HuH-7 (cell line): ENCODE results near the gene CDC45.

Source experiments
- DNase-seq: peaks from one replicate; pipeline ENCODE4 v3.0.0; 2011; ENCODE audit warnings: low spot score

The CDC45 gene

DNA sequence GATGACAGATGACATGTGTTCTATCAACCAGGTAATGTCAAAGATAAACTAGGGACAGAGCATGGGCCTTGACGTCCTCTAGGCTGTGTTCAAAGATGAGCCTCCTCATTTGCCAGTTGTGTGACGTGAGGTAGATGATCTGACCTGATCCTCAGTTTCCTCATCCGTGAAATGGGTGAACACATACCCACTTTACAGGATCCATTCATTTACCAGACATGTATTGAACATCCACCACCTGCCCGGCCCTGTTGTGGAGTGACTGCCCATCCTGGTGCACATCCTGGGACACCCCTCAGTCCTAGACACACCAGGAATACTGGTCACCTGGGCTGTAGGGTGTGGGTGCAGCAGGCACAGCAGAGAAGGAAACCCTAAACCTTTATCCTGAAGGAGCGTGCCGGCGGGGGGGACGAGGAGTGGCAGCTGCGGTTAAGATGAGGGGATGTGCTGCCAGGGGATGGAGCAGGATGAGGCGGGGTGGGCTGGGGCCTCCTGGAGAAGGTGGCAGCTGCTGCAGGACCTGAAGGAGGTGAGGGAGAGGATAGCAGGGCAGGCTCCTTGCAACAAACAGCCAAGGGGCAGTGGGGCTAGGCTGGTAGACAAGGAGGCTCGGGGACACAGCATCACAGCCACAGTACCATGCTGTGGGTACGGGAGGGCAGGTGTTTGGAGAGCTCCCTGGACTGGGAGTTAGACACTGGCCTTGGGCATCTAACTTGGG, 36.1 kb downstream of the CDC45 start:
- DNase-seq, result no peak

DNA sequence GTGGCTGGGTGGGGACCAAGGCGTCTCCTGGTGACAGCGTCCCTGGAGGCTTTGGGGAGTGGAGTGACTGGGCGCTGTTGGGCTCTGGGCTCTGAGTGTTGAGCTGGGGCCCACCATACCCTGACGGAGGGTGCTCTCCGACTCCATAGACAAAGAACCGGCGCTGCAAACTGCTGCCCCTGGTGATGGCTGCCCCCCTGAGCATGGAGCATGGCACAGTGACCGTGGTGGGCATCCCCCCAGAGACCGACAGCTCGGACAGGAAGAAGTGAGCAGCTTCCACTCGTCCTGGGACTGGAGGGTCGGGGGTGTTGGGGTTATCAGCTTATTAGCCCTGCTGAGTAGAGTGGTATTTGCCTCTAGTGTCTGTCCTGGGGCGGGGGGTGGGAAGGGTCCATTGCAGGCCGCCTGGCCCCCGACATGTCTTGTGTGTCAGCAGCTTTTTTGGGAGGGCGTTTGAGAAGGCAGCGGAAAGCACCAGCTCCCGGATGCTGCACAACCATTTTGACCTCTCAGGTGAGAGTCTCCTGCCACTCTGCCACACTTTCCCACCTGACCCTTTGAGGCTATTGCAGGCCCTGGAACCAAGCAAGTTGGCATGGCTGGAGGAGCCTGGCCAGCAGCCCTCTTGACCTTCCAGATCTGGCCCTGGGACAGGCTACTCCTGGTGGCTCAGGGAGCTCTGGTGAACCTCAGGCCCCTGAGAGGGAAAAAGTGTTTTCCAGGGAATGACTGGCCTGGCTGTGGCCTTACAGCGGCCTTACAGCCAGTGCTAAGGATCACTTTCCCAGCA, 36.9 kb downstream of the CDC45 start:
- DNase-seq, result no peak

DNA sequence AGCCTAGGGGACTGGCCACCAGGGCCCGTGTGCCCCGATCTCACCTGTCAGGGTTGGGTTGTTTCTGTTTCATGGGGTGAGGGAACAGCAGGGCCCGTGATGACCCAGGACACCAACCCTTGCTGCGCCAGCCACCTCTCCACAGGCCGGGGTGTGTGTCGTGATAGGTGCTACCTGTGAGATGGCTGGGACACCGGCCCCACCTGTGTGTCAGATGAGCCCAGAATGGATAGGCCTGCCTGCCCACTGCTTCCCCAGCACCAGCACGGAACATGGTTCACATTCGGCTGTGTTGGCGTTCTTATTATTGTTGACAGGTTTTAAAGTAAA, 37.4 kb downstream of the CDC45 start:
- DNase-seq, result no peak

DNA sequence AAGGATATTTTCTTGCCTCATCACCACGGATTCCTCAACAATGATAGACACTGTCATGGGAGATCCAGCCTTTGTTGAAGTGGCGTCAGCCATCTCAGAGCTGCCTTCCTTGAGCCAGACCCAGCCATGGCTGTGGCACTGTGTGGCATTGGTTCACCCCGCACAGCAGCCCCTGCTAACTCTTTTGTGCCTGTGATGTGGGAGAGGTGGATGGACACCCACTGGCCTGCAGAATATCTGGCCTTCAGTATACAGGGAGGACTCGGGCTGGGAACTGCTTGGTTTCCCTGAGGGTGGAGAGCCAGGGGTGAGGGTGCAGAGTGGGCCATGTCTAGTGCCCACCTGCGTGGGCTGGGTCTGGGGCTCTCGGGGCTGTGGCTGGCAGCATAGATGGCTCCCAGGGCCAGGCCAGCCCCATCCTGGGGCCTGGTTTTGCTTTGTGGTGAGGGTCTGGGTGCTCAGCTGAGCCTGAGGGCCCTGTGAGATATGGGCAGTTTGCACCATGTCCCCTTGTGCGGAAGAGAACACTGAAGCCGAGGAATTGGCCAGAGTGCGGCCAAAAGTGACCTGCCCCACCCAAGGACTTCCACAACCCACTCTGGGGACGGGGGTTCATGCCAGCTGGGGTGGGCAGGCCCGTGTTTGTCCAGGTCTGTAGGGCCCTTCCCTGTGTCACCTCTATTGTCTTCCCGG, 38.3 kb downstream of the CDC45 start:
- no peak for DNase-seq

DNA sequence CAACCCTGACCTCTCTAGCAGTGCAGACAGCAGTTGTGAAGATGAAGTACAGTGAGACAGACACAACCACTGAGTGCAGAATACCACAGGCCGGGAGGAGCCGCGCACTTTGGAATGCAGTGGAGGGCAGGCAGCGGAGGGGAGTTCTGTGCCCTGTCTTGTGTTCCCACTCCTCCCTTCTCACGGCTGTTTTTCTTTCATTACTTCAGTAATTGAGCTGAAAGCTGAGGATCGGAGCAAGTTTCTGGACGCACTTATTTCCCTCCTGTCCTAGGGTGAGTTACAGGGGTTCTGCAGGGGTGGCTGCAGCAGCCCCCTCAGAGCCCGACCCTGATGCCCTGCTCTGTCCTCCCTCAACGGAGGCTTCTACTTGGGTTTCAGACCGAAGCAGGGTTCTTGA, 38.9 kb downstream of the CDC45 start:
- DNase-seq, result no peak

DNA sequence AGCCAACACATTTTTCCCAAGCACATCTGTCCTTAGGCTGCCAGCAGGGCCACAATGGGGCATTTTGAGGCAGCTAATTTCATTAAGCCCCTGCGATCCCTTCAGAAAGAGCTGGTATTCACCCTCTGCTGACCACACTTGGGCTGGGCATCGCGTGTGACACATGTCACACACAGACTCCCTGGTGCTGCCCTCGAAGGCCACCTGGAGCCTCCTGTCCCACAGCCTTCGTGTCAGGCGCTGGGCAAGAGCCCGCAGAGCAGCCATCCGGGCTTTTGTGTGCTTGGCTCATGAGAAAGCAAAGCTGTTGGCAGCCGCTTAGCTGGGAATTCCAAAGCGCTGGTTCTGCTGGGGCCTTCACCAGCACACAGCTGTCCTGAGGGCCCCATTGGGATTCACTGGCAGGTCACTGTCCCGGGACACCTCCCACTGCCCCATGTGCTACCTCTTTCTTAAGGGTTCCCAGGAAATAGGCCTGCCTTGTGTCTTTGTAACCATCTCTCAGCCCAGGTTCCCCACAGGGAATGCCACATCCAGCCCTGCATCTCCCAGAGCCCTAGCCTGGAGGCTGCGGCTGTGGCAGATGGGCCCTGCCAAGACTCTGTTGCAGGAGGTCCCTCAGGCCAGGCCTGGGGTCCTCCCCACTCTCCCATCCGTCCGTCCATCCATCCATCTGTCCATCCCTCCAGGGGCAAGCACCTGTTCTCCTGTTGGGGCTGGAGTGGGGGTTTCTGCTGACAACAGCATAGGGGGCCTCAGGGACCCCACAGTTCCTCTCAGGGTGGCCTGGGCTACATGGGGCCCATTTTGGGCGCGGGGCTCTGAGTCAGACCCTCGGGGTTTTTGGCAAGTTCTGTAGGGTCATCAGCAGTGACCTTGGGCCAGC, 39.6 kb downstream of the CDC45 start:
- DNase-seq, result no peak

DNA sequence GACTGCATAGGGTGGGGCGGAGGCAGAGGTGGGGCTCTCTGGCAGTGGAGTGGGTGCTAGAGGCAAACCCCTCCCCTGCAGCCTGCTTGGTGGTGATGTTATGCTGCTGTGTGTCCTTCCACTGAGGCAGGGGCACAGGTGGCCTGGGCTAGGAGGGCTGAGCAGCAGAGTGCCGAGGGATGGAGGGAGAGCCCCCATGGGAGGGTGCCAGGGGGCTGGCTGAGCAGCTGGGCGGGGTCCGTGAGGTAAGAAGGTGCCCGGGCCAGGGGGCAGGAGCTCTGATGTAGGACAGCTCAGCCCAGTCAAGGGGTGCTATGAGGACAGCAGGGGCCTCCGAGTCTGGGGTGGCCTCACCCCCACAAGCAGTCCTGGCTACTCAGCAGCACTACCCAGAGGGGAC, 40.3 kb downstream of the CDC45 start:
- DNase-seq, result no peak

DNA sequence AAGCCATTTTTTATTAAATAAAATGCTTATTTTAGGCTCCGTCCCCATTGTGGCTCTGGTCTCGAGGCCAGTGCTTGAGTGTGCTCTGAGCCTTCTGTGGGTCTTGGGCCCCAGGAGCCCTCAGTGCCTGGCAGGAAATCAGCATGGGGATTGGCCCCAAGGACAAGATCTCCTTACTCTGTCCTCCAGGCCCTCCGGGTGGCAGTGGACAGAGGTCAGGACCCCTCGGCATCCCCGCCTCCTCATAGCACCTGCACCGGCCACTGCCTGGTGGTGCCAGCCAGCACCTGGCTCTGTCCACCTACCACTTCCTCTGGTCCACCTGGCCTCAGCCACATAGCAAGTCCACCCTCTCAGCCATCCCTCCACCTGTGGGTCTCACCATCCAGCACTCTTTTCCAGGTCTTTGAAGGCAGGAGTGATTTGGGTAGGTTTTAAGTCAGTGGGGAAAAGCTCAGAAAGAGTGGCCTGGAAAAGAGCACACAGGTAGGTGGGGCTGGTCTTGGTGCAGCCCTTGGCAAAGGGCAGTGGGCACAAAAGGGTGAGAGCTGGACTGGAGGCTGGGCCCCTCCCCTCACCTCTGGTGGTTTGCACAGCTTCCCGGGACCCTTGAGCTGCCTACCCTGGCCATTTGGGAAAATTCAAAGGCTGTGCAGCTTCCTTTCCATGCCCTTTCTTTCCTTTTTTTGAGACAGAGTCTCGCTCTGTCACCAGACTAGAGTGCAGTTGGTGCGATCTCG, 41.0 kb downstream of the CDC45 start:
- DNase-seq, result no peak

DNA sequence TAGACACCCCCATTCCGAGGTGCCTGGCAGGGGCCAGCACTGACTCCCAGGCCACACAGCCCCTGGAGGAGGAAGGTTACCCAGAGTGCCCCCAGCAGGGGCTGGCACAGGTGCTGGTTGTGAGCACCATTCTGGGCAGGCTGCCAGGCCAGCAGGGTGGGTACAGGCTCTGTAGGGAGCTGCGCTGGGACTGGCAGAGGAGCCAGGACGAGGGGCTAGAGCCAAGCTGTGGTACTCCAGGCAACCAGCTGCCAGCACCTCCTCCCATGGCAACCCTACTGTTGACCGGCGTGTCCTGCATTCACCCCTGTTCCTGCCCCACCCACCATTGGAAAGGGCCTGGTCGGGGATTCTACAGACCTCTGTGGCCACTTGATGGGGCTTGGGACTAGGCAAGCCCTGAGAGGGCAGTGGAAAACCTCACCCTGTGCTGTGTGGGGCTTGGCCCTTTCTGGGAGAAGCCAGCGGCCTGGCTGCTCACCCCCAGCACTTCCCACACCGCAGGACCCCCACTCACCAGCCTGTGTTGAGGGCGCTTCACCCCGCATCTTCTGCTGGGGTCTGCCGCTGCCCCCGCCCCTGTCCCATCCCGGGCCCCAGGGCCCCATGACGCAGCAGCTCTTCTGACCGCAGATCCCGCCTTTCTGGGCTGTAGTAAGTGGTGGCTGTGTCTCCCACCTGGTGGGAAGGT, 42.6 kb downstream of the CDC45 start:
- no peak for DNase-seq

DNA sequence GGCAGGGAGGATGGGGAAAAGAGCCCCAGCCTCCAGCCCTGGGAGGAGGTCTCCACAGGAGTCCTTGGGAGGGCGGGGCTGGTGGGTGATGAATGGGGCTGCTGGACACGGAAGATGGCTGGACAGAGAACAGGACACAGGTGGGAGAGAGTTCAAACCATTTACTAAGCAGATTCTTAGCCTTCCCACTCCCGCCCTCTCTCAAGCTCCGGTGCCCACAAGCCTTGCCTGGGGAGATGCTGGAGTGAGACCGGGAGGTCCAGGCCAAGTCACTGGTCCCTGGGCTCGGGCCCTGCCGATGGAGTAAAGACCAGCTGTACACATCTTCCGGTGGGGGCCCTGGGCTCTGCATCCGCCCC, 43.1 kb downstream of the CDC45 start:
- no peak for DNase-seq

DNA sequence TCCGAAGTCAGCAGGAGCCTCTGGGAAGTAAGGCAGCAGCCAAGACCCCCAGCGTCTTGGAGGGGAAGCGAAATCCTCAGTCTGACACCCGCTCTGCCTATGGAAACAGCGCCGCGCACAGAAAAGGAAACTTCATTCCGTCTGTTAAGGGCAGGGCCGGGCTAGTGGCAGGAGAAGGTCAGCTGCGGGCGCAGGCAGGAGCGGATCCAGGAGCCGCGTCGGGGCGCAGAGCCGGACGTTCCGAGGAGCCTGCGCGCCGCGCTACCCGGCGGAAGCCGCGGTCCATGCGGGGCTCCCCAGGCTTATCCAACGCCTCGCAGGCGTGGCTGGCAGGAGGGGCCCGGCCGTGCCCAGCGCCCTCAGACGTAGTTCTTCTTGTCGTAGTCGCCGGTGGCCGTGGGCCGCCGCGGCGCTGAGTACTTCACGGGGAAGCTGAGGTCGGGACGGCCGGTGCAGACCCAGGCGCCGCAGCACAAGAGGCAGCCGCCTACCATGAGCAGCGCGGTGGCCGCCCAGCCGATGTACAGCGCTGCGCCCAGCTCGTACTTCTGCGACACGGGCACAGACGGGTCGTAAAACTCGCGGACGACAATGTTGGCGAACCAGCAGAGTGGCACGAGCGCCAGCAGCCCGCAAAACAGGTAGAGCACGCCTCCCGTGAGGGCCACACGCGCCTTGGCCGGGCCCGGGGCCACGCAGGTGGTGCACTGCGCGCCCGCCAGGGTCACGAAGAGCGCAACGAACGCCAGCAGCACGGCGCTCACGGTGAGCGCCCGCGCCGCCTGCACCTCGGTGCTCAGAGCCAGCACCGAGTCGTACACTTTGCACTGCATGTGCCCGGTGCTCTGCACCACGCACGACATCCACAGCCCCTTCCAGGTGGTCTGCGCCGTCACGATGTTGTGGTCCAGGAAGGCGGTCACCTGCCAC, 43.8 kb downstream of the CDC45 start:
- DNase-seq, result no peak

DNA sequence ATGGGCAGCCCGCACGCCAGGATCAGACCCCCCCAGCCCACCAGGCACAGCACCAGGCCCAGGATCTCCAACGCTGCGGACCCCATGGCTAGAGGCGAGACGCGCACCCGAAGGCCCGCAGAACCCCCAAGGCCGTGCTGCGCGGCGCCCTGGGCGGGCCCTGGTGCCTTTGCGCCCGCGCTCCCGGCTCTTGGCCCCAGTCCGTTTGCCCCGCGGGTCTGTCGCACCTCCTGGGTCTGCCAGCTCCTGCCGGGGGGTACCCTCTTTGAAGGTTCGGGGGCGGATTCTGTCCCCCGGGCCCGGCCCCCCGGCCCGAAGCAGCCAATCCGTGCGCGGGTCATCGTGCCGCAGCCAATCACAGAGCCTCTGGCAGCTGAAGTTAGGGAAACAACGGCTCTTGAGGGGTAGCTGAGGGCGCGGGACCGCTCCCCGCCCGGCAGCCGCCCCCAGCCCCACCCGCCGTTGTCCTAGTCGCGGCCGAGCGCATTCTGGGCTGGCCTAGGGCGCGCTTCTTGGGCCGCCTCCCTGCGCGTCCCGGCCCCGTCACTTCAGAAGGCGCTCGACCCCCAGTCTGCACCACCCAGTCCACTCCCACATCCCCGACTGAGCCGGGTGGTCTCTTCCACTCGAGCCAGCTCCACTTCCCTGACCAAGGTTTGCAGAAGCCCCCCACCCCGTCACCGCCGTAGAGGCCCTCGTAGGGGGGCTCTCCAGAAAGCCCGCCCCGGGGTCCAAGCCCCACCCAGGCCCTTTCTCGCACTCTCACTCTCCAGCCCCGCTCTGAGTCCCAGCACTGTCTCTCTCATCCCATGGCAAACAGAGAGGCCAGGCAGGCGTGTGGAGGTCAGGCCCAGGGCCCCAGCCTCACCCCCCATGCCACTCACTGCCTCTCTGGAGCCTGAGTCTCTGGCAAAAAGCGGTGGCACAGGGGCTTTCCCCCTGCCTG, 44.7 kb downstream of the CDC45 start, which contains the start of gene CLDN5:
Gene CLDN5 (minus strand): TSS at position 241 of the 946 bp plus-strand sequence. CDS start 155 bp downstream, at position 86.
- DNase-seq, result no peak

DNA sequence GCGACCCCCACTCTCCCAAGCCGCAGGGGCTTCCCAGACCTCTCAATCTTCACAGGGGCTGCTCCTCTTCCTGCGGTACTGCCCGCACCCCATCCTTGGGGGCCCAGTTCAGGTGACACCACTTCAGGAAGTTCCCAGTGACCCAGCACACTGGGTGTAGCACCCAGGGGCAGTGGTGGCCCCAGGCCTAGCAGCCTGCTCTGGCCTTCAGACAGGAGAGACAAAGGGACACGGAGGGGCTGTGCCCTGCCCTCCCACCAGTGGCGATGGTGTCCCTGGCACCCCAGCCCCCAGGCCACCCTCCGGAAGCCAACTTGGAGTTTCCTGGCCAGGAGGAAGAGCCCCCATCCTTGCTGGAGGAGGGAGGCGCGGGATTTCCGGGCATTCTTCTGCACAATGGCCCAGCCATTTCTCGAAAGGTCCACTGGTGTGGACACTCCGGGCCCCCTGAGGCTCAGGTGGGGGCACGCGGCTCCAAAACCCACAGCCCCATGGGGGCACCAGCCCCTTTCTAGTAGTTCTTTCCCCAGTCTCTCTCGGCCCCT, 45.5 kb downstream of the CDC45 start:
- DNase-seq, result no peak

DNA sequence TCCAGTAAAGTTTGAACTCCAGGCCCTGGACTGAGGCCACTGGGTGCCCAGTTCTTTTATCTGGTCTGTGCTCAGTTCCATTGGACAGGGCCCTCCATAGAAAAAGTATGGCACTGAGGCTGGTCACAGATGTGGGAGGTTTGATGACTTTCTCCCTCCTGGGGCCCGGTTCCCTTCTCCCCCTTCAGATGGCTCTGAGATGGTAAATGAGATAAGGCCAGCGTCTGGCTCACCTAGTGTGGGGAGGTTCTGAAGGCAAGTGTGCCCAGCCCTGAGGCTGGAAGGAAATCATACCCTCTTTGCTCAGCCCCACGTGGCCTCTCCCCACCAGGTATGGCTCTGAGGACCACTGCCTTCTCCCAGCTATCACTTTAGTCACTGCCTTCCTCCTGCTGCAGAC, 45.9 kb downstream of the CDC45 start:
- DNase-seq, result no peak

DNA sequence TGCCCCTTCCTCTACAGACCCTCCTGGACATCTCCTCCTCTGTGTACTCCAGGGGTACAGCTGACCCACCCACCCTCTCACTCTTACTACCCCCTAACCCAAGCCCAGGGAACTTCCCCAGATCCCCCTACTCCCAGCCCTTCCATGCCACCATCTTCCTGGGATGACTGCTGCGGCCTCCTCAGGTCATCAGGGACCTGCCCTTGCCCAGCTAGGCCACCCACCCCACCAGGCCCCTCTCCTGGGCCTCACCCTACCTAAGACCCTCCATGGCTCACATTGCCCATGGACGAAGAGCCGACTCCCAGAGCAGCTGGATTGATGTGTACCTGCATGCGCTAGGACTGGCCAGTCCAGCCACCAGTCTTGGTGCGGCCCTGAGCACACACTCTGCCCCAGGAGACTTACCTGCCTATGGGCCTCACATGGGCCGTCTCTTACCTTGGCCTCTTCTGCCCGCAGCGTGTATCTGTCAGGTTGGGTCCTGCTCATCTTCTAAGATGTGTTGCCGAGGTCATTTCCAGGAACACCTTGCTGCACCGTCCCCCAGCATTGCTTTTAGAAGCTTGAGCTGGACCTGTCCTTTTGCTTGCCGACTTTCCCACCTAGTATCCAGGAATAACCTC, 46.5 kb downstream of the CDC45 start:
- DNase-seq, result no peak

DNA sequence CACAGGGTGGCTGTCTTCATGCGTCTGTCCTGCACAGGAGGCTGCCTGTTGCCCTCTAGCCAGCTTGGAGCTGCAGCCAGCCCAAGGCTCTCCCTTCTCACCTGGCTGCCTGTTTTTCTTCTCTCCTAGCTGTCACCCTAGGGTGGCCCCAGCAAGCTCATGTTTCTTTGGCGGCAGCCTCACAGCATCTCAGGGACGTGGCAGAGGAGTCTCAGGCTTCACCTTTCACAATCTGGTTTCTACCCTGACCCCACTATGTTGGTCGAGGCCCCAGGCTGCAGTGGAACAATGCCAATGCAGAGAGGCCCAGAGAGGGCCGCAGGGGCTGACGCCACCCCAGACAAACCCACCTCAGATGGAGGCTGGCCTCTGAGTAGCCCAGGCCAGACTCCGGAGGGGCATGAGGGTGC, 47.0 kb downstream of the CDC45 start:
- DNase-seq, result no peak

DNA sequence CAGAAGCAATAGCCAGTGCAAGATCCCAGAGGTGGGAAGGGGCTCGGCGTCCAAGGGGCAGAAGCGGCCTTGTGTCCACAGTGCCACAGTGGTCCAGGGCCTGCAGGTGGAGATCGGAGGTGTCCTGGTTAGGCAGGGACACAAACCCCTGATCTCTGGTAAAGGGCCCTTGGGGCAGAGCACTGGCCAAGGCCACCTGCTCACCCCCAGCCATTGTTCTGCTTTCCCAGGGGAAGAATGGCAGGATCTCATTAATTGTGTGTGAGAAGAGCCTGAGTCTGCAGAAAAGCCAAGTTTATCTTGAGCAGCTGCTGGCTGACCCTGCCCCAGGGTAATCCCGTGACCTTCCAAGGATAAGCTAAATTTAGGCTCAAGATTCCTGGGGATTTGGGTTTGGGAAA, 47.6 kb downstream of the CDC45 start:
- no peak for DNase-seq
